ENCODE data around the gene B3GALT4. TPM values are rescaled to one million over a fixed set of nuclear protein-coding genes. Genes with fewer than 3 reads are reported as not detected.
A peak's percentile ranks its signal among the peaks of the same experiment; 100 is the strongest.
"Not testable (repeated sequence)": the region's sequence is repeated elsewhere in the genome, so short reads cannot be mapped to it uniquely, and the experiment has no call there.

Gene B3GALT4
- total RNA-seq, 3 donors from 2014 or later: 8.2 to 15.0 (median 11.1) TPM

GRCh38 chr6:33278392-33278741 lies 1.4 kb downstream of the B3GALT4 start:
- TF ChIP-seq POLR2AphosphoS5 (IDR thresholded peaks at IDR 0.05) (no peak), CTCF (IDR thresholded peaks at IDR 0.05) (no peak), POLR2A (IDR thresholded peaks at IDR 0.05) (no peak)
- H3K36me3 ChIP-seq: no peaks in the 10 kb centered on the region

GRCh38 chr6:33278810-33279209 lies 1.9 kb downstream of the B3GALT4 start:
- no peak for DNase-seq (ENCODE audit: low spot score in 2 of 2)
- no peak overlapping the region for H3K4me3 ChIP-seq
- TF ChIP-seq POLR2A (IDR thresholded peaks at IDR 0.05): no peak
- TF ChIP-seq CTCF (IDR thresholded peaks at IDR 0.05): no peak
- TF ChIP-seq POLR2AphosphoS5 (IDR thresholded peaks at IDR 0.05): no peak
- H3K27me3 ChIP-seq: no peaks in the 10 kb centered on the region
- H3K27ac ChIP-seq: no peak overlapping the region
- no peaks in the 10 kb centered on the region for H3K9me3 ChIP-seq
- intact Hi-C loops (cut with DNase I; ENCODE audit: low total_unique reads): no loop called here
- no peaks in the 10 kb centered on the region for H3K36me3 ChIP-seq
- H3K4me1 ChIP-seq: peaks cover 0 to 26% of the 10 kb centered on the region in 2 donors

More at GRCh38 chr6:33278392-33278741, 1.4 kb downstream of the B3GALT4 start:
- intact Hi-C loops (cut with DNase I; ENCODE audit: low total_unique reads): no loop called here
- DNase-seq (ENCODE audit: low spot score in 2 of 2): no peak
- Histone ChIP-seq H3K27ac (peak overlapping the region; percentile 85 to 86), H3K9me3 (no peaks in the 10 kb centered on the region), H3K4me1 (peaks cover 0 to 29% of the 10 kb centered on the region in 2 donors), H3K4me3 (no peak overlapping the region), H3K27me3 (no peaks in the 10 kb centered on the region)

DNA sequence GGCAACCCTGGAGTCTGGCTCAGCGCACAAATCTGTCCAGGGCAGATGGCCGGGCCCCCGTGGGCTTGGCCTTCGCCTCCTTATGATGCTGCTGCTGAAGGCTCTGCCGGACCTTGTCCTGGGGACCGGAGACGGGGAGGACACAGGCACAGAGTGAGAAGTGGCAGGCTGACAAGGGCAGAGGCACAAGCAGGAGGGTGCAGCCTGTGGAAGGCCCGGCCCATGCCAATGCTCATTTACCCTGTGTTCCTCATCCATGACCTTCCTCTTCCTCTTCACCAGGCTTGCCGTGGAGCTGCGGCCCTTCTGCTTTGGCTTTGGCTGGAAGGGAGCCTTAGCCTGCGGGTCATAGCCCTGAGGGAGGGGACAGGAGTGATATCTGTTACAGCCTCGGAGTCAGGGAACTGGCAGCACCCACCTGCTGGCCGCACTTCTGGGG lies 2.4 kb downstream of the B3GALT4 start:
- no peak overlapping the region for H3K4me3 ChIP-seq
- H3K9me3 ChIP-seq: no peaks in the 10 kb centered on the region
- no peak overlapping the region for H3K27ac ChIP-seq
- no peaks in the 10 kb centered on the region for H3K27me3 ChIP-seq
- peaks cover 0 to 22% of the 10 kb centered on the region in 2 donors for H3K4me1 ChIP-seq
- H3K36me3 ChIP-seq: no peaks in the 10 kb centered on the region
- DNase-seq (ENCODE audit: low spot score in 2 of 2): no peak
- intact Hi-C loops (cut with DNase I; ENCODE audit: low total_unique reads): no loop called here
- TF ChIP-seq CTCF (IDR thresholded peaks at IDR 0.05): no peak
- no peak for TF ChIP-seq POLR2AphosphoS5 (IDR thresholded peaks at IDR 0.05)
- TF ChIP-seq POLR2A (IDR thresholded peaks at IDR 0.05): no peak

- no peaks in the 10 kb centered on the region for H3K36me3 ChIP-seq
- H3K27me3 ChIP-seq: no peaks in the 10 kb centered on the region
- DNase-seq (ENCODE audit: low spot score in 2 of 2): no peak
- H3K4me1 ChIP-seq: peaks cover 0 to 16% of the 10 kb centered on the region in 2 donors
- intact Hi-C loops (cut with DNase I; ENCODE audit: low total_unique reads): no loop called here
- no peak overlapping the region for H3K4me3 ChIP-seq
- no peak overlapping the region for H3K27ac ChIP-seq
- H3K9me3 ChIP-seq: no peaks in the 10 kb centered on the region
- TF ChIP-seq CTCF (IDR thresholded peaks at IDR 0.05): peak in 2 of 3 donors; percentile 37 to 39
- TF ChIP-seq POLR2AphosphoS5 (IDR thresholded peaks at IDR 0.05): no peak
- no peak for TF ChIP-seq POLR2A (IDR thresholded peaks at IDR 0.05)
Observed at GRCh38 chr6:33279971-33280511, 3.1 kb downstream of the B3GALT4 start.

DNA sequence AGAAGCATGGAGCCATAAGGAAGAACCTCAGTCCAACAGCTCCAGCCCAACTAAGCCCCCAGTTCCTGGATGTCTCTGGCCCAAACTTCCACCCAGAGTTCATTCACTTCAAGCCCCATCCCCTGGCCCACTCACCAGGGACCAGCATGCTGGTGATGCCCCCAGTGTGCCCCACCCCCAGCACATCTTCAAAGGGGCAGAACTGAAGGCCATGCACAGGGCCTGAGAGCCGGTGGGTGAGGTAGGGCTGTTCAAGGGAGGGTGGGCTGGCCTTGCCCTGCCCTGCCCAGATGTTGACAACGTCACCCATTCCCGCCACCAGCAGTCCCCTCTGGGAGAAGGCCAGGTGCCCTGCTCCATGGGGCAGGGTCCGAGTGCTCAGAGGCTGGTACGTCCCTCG lies 3.6 kb downstream of the B3GALT4 start:
- no peak for DNase-seq (ENCODE audit: low spot score in 2 of 2)
- Histone ChIP-seq H3K9me3 (no peaks in the 10 kb centered on the region), H3K4me1 (peaks cover 0 to 11% of the 10 kb centered on the region in 2 donors), H3K36me3 (no peaks in the 10 kb centered on the region), H3K4me3 (no peak overlapping the region), H3K27me3 (no peaks in the 10 kb centered on the region), H3K27ac (no peak overlapping the region)
- TF ChIP-seq CTCF (IDR thresholded peaks at IDR 0.05): no peak
- no peak for TF ChIP-seq POLR2A (IDR thresholded peaks at IDR 0.05)
- TF ChIP-seq POLR2AphosphoS5 (IDR thresholded peaks at IDR 0.05): no peak
- intact Hi-C loops (cut with DNase I; ENCODE audit: low total_unique reads): no loop called here

- DNase-seq (ENCODE audit: low spot score in 2 of 2); H3K27me3 ChIP-seq; H3K4me1 ChIP-seq; H3K4me3 ChIP-seq; intact Hi-C loops (cut with DNase I; ENCODE audit: low total_unique reads); H3K9me3 ChIP-seq; H3K27ac ChIP-seq; H3K36me3 ChIP-seq: not testable (repeated sequence)
Observed at GRCh38 chr6:33285214-33285613, 8.3 kb downstream of the B3GALT4 start.

Measured in breast epithelium (tissue), 4 donors.